PC-3 (cell line): ENCODE measurements around the gene RMC1. TPM values are rescaled to one million over a fixed set of nuclear protein-coding genes. Genes with fewer than 3 reads are reported as not detected.
"Not testable (repeated sequence)": the region's sequence is repeated elsewhere in the genome, so short reads cannot be mapped to it uniquely, and the experiment has no call there.

ENCODE experiments used
- ATAC-seq: fragments of 200-7000 bp; cut with Tn5 transposase; 2 replicates; pipeline ENCODE4 v1.9.1; 2020; ENCODE audit warnings: mild to moderate bottlenecking, moderate library complexity
- BruUV-seq: library from RNA; stranded (reverse); fragments of 400-500 nt; replicated peaks from 2 replicates; lab custom pipeline; 2021; lab: Mats Ljungman, UMichigan
- CTCF ChIA-PET: fragments of 300-600 bp; sonication (Branson Sonifier 250); formaldehyde crosslinking; loops from one replicate; lab custom pipeline; 2022; ENCODE audit warnings: antibody characterized with exemption; lab: Charles Lee
- POLR2A ChIA-PET: fragments of 300-600 bp; sonication (Branson Sonifier 250); formaldehyde crosslinking; loops from one replicate; lab custom pipeline; 2022; ENCODE audit warnings: antibody characterized with exemption; ENCODE audit not compliant: unreplicated experiment; lab: Charles Lee
- DNase-seq: peaks from one replicate; pipeline ENCODE4 v3.0.0-alpha.2; 2015
- H2AFZ ChIP-seq: fragments of 300-600 bp; sonication (generic); 2 replicates; pipeline ENCODE4 v1.6.0; 2016; ENCODE audit warnings: antibody characterized with exemption, low read length
- H3F3A ChIP-seq: fragments of 300-600 bp; sonication (generic); one replicate; pipeline ENCODE4 v1.6.0; 2017; ENCODE audit warnings: antibody characterized with exemption, low read length, control low read depth, mild to moderate bottlenecking; ENCODE audit not compliant: unreplicated experiment
- H3K27ac ChIP-seq: fragments of 300-600 bp; sonication (generic); 2 replicates; pipeline ENCODE4 v1.5.1; 2016; ENCODE audit warnings: mild to moderate bottlenecking, low read length
- H3K27me3 ChIP-seq: fragments of 300-600 bp; sonication (generic); 2 replicates; pipeline ENCODE4 v1.6.1; 2016; ENCODE audit warnings: low read length, mixed read lengths
- H3K36me3 ChIP-seq: fragments of 300-600 bp; sonication (generic); 2 replicates; pipeline ENCODE4 v1.6.1; 2016; ENCODE audit warnings: low read depth, mixed run types, low read length, mixed read lengths
- H3K4me1 ChIP-seq: fragments of 300-600 bp; sonication (generic); 2 replicates; pipeline ENCODE4 v1.5.1; 2016; ENCODE audit warnings: low read length; ENCODE audit not compliant: insufficient read depth
- H3K4me2 ChIP-seq: fragments of 300-600 bp; sonication (generic); 2 replicates; pipeline ENCODE4 v1.6.0; 2016; ENCODE audit warnings: low read length
- H3K4me3 ChIP-seq: fragments of 300-600 bp; sonication (generic); 2 replicates; pipeline ENCODE4 v1.5.1; 2016; ENCODE audit warnings: mild to moderate bottlenecking, low read length, mixed read lengths
- H3K79me2 ChIP-seq: fragments of 300-600 bp; sonication (generic); 2 replicates; pipeline ENCODE4 v1.6.1; 2017; ENCODE audit warnings: low read length, mixed read lengths
- H3K9ac ChIP-seq: fragments of 300-600 bp; sonication (generic); 2 replicates; pipeline ENCODE4 v1.6.0; 2016; ENCODE audit warnings: mild to moderate bottlenecking, low read length
- H3K9me2 ChIP-seq: fragments of 300-600 bp; sonication (generic); replicated peaks from 2 replicates; pipeline ENCODE4 v1.6.1; 2016; ENCODE audit warnings: mixed run types, low read length, mixed read lengths
- H3K9me3 ChIP-seq: fragments of 300-600 bp; sonication (generic); 2 replicates; pipeline ENCODE4 v1.6.1; 2016; ENCODE audit warnings: low read length, mixed read lengths
- H4K20me1 ChIP-seq: fragments of 300-600 bp; sonication (generic); 2 replicates; pipeline ENCODE4 v1.6.1; 2016; ENCODE audit warnings: low read length, mixed read lengths
- CTCF ChIP-seq: fragments of 300-600 bp; sonication (generic); conservative IDR thresholded peaks from 2 replicates; pipeline ENCODE4 v1.5.1; 2017; ENCODE audit warnings: antibody characterized with exemption, low read depth, mild to moderate bottlenecking, low read length
- EZH2 ChIP-seq: fragments of 300-600 bp; sonication (generic); IDR thresholded peaks from one replicate; pipeline ENCODE4 v1.6.1; 2017; ENCODE audit warnings: antibody characterized with exemption, mild to moderate bottlenecking, low read length; ENCODE audit not compliant: unreplicated experiment
- EZH2phosphoT487 ChIP-seq: fragments of 300-600 bp; sonication (generic); IDR thresholded peaks from 2 replicates; pipeline ENCODE4 v1.6.1; 2018; ENCODE audit warnings: mild to moderate bottlenecking, antibody characterized with exemption, low read length, borderline replicate concordance
- intact Hi-C: fragments of 100-400 bp; cut with micrococcal nuclease; formaldehyde crosslinking; loops from 2 replicates; pipeline ENCODE4 v1.9.0; 2023
- total RNA-seq: library from RNA; depleted of rRNA; stranded (reverse); fragments of >200 nt; gene quantifications from 2 replicates; pipeline ENCODE4 v1.2.3, GENCODE V29; 2014

The RMC1 gene
- total RNA-seq, 1 experiment from 2014 or later: 23.2 TPM

GRCh38 chr18:23556145-23556780 is 53.0 kb downstream of the RMC1 start:
- no peak for DNase-seq
- H3K9ac ChIP-seq: no peak overlapping the region
- no TSS peak for BruUV-seq
- H3K4me1 ChIP-seq: no peaks in the 10 kb centered on the region
- no peak for ATAC-seq
- no peak overlapping the region for H3K27ac ChIP-seq
- peaks cover 72% of the 10 kb centered on the region for H3K36me3 ChIP-seq
- H3K4me3 ChIP-seq: no peak overlapping the region
- H3K9me2 ChIP-seq: no peaks in the 10 kb centered on the region
- H2AFZ ChIP-seq: no peak overlapping the region
- no peaks in the 10 kb centered on the region for H3K79me2 ChIP-seq
- no peaks in the 10 kb centered on the region for H3K27me3 ChIP-seq
- intact Hi-C loops: no loop called here
- TF ChIP-seq EZH2 (no peak), CTCF (no peak), EZH2phosphoT487 (no peak)
- H3F3A ChIP-seq: no peaks in the 10 kb centered on the region
- ChIA-PET POLR2A (no interaction called here), CTCF (no interaction called here)
- H3K4me2 ChIP-seq: no peak overlapping the region
- H4K20me1 ChIP-seq: no peaks in the 10 kb centered on the region
- H3K9me3 ChIP-seq: no peaks in the 10 kb centered on the region

GRCh38 chr18:23557511-23557910 is 54.2 kb downstream of the RMC1 start:
- H3F3A ChIP-seq, H4K20me1 ChIP-seq, intact Hi-C loops, DNase-seq, H3K27ac ChIP-seq, ATAC-seq, H3K9me2 ChIP-seq, H3K4me2 ChIP-seq, POLR2A ChIA-PET, CTCF ChIA-PET, H3K27me3 ChIP-seq, H3K4me3 ChIP-seq, H3K79me2 ChIP-seq, H3K4me1 ChIP-seq, H3K9me3 ChIP-seq, BruUV-seq, H2AFZ ChIP-seq, H3K9ac ChIP-seq: not testable (repeated sequence)
- peaks cover 67% of the 10 kb centered on the region for H3K36me3 ChIP-seq

- CTCF ChIA-PET: no interaction called here
- H3F3A ChIP-seq: no peaks in the 10 kb centered on the region
- DNase-seq (no peak), ATAC-seq (no peak)
- POLR2A ChIA-PET: interaction anchor here (0.6 kb wide), 1 partner anchor 246 kb away, joined by 8 read pairs; no protein-coding TSS in a partner anchor
- no peaks in the 10 kb centered on the region for H3K9me2 ChIP-seq
- no peaks in the 10 kb centered on the region for H4K20me1 ChIP-seq
- no peak overlapping the region for H2AFZ ChIP-seq
- H3K27me3 ChIP-seq: no peaks in the 10 kb centered on the region
- H3K4me1 ChIP-seq: no peaks in the 10 kb centered on the region
- no peak overlapping the region for H3K9ac ChIP-seq
- H3K4me3 ChIP-seq: no peak overlapping the region
- H3K9me3 ChIP-seq: no peaks in the 10 kb centered on the region
- BruUV-seq: no TSS peak
- intact Hi-C loops: no loop called here
- H3K79me2 ChIP-seq: no peaks in the 10 kb centered on the region
- TF ChIP-seq EZH2phosphoT487: no peak
- no peak for TF ChIP-seq EZH2
- no peak for TF ChIP-seq CTCF
- no peak overlapping the region for H3K4me2 ChIP-seq
- H3K27ac ChIP-seq: no peak overlapping the region
- H3K36me3 ChIP-seq: peaks cover 57% of the 10 kb centered on the region
These were observed 56.9 kb downstream of the RMC1 start for GRCh38 chr18:23560186-23560585.
